ENCODE data around the gene IMPG2. TPM values are rescaled to one million over a fixed set of nuclear protein-coding genes. Genes with fewer than 3 reads are reported as not detected.
"Not testable (repeated sequence)": the region's sequence is repeated elsewhere in the genome, so short reads cannot be mapped to it uniquely, and the experiment has no call there.

IMPG2 gene
- total RNA-seq, result 0.38 TPM
- long read RNA-seq, result 0 reads

DNA sequence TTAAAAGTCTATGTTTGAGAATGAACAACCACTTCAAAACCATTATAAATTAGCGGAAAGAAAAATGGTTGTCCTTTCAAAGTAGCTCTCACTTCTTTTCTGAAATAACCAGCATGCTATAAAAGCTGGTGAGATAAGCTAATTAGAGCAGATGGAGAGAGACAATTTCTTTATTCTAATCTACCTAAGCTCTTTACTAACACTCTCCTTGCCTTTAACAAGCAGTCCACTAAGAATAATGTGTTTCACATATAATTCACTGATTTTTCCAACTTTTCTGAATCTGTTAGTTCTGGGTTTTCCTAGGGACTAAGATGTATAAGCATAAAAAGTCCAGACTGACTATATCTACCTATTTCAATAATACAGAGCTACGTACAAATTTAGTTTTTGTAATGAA, at the start of gene IMPG2:
Gene IMPG2, minus strand, starts transcription at position 101 of the 400 bp plus-strand sequence. CDS start 203 bp downstream, outside the sequence.
- DNase-seq (ENCODE audit: low spot score), result no peak
- intact Hi-C loops (cut with DNase I), result no loop called here

DNA sequence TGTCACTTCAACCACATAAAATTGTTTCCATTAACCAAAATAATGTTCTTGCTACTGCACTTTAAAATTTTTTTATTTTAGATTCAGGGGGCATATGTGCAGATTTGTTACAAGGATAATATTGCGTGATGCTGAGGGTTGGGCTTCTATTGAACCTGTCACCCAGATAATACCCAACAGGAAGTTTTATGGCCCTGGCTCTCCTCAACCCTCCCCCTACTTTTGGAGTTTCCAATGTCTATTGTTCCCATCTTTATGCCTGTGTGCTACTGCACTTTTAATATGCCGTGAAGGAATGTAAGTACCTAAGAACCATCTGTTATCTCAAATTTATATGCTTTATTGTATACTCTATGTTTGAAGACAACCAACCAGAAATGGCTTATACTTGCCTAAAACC, 42.0 kb upstream of the IMPG2 start:
- intact Hi-C loops (cut with DNase I), result no loop called here
- DNase-seq (ENCODE audit: low spot score), result no peak

DNA sequence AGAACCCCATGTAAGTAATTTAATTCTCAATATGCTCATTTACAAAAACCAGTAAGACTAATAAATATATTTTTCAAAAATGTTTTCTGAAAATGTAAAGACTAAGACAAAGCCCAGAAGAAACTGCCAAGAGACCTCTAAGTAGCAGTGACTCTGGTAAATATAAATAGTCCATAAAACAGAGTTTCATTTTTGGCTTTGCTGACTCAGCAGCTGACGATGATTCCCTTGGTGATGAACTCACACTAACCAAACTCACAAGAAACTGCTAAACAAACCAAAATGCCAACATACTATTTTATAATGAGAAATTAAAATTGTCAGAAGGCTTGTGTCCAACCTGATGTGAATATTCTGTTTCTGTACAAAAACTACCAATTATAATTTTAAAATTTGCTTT, 31.5 kb upstream of the IMPG2 start:
- intact Hi-C loops (cut with DNase I), result no loop called here

DNA sequence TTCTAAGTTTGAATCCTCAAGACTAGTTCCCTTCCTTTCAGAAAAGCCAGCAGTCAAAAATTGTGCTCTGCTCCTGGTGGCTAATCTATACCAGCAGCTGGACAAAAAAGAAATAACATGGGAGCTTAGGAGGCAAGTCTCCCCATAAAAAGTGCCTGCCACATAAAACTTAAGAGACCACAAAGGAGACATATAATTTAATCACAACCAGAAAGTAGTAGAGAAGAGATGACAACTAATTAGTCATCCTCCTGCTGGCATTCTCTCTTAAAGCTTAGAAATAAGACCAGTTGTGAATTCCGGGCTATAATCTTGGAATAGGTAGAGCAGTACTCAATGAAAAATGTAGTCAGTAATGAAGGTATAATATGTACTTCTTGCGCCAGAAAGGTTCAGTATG, 20.2 kb upstream of the IMPG2 start:
- no peak for DNase-seq (ENCODE audit: low spot score)
- intact Hi-C loops (cut with DNase I), result no loop called here

More for the DNA sequence above, 31.5 kb upstream of the IMPG2 start:
- DNase-seq (ENCODE audit: low spot score), result no peak

DNA sequence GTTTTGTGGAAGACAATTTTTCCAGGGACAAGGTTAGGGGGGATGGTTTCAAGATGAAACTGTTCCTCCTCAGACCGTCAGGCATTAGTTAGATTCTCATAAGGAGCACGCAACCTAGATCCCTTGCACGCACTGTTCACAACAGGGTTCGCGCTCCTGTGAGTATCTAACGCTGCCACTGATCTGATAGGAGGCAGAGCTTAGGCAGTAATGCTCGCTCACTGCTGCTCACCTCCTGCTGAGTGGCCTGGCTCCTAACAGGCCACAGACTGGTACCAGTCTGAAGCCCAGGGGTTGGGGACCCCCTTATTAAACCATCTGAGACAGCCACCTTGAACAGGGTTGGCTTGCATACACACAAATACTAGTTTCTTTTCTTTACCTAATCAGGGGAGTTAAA, 13.5 kb upstream of the IMPG2 start:
- no peak for DNase-seq (ENCODE audit: low spot score)
- intact Hi-C loops (cut with DNase I), result no loop called here

DNA sequence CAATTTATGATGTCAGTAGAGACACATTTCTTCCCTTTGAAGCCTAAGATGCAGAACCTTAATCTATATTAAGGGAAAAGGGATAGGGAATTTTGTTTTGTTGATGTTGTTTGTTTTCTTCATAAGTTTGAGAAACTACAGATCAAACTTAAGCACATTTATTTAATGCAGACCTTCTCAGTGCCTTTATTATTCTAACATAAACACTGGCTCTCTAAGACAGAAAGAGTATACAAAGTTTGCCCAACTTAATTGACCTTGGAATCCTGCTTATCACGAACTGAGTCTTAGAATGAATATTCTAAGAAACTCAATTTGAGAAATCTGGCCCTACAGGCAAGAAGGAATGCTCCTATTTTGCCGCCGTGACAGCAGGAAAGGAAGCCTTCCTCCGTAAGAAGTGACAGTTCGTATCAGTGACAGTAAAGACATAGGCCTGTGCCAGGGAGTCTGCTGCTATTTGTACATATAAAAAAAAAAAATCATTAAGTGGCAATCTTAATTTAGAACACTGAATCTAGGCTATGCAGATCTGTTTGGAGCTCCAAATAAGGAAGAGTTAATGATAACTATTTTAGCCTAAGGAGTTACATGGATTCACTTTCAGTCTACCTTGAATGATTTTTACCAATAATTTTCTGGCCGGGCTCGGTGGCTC, 8.8 kb upstream of the IMPG2 start:
- no peak for DNase-seq (ENCODE audit: low spot score)
- intact Hi-C loops (cut with DNase I), result no loop called here

DNA sequence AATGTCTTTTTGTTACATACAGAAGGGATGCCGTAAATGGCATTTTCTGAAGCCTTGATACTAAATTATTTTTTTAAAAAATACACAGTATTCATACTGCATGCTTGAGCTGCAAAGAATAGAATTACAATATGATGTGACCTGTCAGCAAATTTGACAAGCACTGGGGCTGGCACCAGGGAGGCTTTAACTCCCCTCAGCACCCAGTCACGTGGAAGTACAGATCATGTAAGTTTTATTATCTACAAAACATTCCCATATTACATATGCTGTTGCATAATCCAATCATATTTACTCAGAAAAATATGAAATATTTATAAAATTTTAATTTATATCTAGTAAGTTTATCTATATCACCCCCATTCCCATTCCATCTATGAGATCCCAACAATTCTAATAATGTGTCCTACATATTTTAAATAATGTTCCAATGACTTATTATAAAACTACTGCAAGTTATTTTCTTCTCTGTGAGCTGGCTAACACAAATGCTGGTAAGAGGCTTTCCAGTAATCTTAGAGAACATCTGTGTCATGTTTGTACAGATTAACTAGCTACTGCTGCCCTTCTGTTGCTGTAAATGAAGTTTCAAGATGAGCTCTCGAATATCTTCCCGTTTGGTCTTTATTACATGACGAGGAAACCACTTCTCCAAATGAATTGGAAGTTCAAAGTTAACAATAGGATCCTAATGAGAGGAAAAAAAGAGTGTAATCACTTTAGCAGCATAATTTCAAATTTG, 5.2 kb upstream of the IMPG2 start:
- intact Hi-C loops (cut with DNase I), result no loop called here
- no peak for DNase-seq (ENCODE audit: low spot score)

DNA sequence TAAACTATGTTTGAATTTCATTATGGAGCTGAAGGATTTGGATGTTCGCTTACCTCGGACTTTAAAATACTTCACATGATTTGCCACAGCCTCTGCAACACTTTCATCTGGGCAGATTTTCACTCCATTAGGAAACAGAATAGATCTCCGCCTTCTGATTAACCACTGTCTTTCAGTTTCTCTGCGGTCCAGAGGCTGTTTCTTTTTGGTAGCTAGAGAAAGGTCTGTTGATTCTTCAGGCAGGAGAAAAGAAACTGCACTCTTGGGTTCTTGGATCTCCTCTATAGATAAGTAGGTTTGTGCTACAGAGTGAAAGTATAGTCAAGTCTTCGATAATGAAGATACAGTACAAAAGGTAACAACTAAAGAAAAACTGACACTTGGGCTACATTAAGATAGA, 844 bp downstream of the IMPG2 start:
- intact Hi-C loops (cut with DNase I), result no loop called here
- DNase-seq (ENCODE audit: low spot score), result no peak

DNA sequence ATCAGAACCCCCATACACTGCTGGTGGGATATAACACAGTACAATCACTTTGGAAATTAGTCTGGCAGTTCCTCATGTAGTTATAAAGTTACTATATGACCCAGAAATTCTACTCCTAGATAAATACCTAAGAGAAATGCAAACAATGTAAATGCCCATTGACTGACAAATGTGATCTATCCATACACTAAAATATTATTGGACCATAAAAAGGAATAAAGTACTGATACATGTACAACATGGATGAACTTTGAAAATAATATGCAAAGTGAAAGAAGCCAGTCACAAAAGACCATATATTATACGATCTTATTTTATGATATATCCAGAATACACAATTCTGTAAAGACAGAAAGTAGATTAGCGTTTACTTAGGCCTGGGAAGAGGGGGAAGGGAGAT, 7.8 kb downstream of the IMPG2 start:
- intact Hi-C loops (cut with DNase I), result no loop called here
- no peak for DNase-seq (ENCODE audit: low spot score)

DNA sequence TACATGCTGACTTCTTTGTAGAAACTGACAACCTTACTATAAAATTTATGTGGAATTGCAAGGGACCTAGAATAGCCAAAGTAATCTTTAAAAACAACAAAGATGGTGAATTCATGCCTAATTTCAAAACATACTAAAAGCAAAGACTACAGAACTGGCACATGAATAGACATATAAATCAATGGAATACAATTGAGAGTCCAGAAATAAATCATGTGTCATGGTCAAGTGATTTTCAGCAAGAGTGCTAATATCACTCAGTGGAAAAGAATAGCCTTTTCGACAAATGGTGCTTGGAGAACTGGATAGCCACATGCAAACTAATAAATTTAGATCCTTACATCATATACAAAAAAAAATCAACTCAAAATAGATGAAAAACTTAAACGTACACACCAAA, 8.7 kb downstream of the IMPG2 start:
- DNase-seq (ENCODE audit: low spot score), result no peak
- intact Hi-C loops (cut with DNase I), result no loop called here

DNA sequence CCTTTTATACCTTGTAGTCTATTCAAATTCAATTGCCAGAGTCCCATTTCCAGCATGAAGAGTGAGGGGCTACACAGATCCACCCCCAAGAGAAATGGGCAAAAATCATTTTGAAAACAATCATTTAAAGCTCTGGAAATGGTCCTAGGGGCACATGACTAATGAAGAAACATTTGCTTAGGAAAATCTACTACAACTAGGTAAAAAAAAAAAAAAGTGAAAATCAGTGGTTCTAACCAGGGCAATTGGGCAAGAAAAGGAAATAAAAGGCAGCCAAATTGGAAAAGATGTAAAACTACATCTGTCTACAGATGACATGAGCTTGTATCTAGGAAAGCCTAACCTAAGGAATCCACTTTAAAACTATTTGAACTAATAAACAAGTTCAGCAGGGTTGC, 9.4 kb downstream of the IMPG2 start:
- intact Hi-C loops (cut with DNase I), result no loop called here
- DNase-seq (ENCODE audit: low spot score), result no peak

DNA sequence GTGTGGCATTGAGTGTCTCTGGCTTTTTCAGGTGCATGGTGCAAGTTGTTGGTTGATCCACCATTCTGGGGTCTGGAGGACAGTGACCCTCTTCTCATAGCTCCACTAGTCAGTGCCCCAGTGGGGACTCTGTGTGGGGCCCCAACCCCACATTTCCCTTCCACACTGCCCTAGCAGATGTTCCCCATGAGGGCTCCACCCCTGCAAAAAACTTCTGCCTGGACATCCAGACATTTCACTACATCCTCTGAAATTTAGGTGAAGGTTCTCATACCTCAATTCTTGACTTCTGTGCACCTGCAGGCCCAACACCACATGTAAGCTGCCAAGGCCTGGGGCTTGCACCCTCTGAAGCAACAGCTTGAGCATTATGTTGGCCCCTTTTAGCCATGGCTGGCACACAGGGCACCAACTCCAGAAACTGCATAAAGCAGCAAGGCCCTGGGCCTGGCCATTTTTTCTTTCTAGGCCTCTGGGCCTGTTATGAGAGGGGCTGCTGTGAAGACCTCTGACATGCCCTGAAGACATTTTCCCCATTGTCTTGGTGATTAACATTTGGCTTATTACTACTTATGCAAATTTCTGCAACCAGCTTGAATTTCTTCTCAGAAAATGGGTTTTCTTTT, 12.1 kb downstream of the IMPG2 start:
- intact Hi-C loops (cut with DNase I); DNase-seq (ENCODE audit: low spot score): not testable (repeated sequence)

DNA sequence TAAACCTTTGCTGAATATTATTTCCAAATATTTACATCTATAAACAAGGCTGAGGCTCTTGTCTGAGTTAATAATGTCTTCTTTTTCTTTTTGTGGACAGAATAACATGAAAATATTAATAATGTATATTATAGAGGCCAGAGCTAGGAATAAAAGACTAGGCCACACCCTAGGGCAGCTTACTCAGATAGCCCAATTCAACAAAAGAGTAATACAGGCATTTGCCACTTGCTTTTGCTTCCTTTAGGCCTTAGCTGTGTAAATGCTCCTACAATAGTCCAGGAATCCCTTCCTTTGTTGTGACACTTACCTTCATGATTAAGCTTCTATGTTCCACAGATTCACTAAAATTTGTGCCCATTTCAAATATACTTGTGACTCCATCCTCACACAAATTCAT, 16.5 kb downstream of the IMPG2 start:
- DNase-seq (ENCODE audit: low spot score), result no peak
- intact Hi-C loops (cut with DNase I), result no loop called here

DNA sequence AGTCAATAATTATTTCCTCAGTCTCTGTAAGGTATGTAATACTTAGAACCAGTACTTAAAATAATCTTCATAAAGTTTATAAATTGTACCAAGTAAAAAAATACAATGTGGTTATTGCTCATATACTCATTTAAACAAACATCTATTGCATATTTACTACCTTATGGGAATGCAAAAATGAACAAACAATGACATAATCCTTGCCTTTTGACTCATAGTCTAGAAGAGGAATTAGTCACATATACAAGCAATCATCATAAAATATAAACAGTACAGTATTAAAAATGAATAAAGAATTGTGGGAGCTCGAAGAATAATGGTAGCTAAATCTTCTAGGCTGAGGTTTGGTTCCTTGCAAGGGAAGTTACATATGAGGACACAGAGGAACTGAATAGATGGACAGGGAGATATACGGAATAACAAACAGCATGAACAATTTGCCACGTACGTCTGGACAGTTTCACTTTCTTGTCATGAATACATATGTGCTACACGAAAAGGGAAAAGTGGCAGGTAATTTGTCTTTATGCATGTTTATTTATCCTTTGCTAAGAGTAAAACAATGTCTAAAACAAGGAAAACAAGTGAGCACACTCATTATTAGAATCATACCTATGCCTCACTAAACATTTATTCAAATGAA, 17.2 kb downstream of the IMPG2 start:
- intact Hi-C loops (cut with DNase I), result no loop called here
- DNase-seq (ENCODE audit: low spot score), result no peak

DNA sequence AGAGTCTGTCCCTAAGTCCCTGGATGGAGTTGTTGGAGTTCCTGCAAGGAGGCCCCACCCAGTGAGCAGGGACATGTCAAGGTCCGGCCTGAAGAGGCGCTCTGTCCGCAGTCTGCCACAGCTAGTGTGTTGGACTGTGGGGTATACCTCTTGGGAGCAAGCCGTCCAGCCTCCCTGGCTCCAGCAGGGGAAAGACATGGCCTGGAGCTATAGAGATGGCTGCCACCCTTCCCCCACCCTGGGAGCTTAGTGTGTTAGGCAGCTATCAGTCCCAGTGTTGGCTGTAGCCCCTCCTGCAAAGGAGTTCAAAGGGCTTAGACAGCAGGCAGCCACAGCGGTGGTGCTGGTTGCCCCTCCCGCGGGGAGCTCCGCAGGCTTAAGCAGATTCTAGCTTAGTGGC, 20.3 kb downstream of the IMPG2 start:
- no peak for DNase-seq (ENCODE audit: low spot score)
- intact Hi-C loops (cut with DNase I), result no loop called here

DNA sequence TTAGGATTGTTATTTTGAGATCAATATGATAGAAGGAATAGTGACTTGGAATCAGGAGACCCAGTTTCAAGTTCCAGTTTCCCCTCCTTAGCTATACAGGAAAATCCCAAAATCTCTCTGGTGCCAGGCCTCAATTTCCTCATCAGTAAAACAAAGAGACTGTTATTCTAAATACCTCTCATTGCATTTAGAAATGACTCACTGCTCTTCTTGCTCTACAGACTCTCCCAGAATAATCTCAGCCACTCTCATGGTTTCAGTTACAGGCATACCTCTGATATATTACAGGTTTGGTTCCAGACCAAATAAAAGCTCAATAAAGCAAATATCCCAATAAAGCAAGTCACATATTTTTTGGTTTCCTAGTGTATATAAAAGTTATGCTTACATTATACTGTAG, 28.3 kb downstream of the IMPG2 start:
- intact Hi-C loops (cut with DNase I), result no loop called here
- no peak for DNase-seq (ENCODE audit: low spot score)

DNA sequence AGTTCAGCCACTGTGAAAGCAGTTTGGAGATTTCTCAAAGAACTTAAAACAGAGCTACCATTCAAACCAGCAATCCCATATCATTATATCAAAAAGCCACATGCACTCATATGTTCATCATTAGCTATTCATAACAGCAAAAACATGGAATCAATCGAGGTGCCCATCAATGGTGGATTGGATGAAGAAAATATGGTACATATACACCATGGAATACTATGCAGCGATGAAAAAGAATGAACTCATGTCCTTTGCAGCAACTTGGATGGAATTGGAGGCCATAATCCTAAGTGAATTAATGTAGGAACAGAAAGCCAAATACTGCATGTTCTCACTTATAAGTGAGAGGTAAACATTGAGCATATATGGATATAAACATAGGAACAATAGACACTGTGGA, 32.1 kb downstream of the IMPG2 start:
- DNase-seq (ENCODE audit: low spot score), result no peak
- intact Hi-C loops (cut with DNase I), result no loop called here

DNA sequence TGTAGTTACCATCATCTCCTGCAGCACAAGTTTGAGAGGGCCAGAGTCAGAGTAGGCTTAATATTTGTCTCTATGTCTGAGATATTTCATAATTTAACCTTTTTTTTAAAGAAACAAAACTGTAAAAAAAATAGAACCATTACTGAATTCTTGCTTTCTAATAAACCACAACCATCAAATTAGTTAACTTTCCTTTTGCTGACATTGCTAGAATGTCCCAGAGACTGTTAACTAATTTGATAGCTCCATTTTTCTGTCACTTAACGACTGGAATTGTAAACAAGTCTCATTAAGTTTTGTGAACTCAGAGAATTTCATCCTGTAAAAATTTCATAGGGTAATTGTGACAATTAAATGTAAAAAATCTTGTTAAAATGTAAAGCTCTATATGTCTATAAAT, 35.6 kb downstream of the IMPG2 start:
- no peak for DNase-seq (ENCODE audit: low spot score)
- intact Hi-C loops (cut with DNase I), result no loop called here

DNA sequence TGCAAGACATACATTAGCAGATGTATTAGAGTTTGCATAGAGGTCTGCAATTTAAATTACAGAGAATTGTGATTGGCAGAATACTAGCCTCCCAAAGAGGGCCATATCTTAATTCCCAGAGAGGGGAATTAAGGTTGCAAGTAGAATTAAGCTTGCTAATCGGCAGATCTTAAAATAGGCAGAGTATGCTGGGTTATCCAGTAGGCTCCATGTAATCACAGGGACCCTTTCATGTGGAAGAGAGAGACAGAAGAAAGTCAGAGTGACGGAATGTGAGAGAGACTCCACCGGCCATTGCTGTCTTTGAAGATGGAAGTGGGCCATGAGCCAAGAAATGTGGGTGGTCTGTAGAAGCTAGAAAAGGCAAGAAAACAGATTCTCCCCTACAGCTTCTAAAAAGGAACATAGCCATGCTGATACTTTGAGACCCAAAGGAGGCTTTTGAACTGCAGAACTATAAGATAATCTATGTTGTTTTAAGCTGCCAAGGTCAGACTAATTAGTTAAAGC, 38.8 kb downstream of the IMPG2 start:
- DNase-seq (ENCODE audit: low spot score), result no peak

DNA sequence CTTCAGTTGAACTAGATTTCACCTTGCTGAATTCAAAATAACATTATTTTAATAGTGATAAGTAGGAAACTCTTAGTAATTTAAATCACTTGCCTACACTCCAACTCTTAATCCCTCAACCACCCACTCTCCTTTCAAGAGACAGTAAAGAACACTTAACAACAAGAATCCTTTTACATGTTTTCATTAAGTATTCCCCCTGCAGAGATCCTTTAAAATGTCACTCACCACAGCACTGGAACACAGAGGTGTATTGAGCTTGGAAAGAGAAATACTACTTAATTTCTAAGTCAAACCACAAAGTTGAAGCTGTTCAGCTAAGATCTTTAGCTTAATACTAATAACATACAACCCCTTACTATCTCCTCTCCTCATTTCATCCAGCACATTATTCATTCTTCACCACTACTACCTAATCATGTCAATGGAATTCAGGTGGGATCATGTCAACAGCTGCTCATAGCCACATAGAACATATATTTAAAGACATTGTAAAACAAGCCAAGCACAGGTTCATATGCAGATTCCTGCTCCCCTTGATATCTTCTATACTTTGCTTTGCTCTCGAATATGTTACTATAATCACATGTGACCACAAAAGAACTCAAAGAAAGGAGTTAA, 40.5 kb downstream of the IMPG2 start:
- intact Hi-C loops (cut with DNase I), result no loop called here
- no peak for DNase-seq (ENCODE audit: low spot score)

More for the DNA sequence above, 38.8 kb downstream of the IMPG2 start:
- intact Hi-C loops (cut with DNase I), result no loop called here

Measured in cardiac septum (tissue), 1 donor.